CD4-positive, alpha-beta T cell treated with Interleukin-2 at 100 ng/mL for 4 hours (primary cell): ENCODE measurements around the gene CLIP2.
"Not testable (repeated sequence)": the region's sequence is repeated elsewhere in the genome, so short reads cannot be mapped to it uniquely, and the experiment has no call there.

Source experiments
- DNase-seq: peaks from one replicate; pipeline ENCODE4 v3.0.0-alpha.2; 2020; ENCODE audit warnings: low spot score

Gene CLIP2

DNA sequence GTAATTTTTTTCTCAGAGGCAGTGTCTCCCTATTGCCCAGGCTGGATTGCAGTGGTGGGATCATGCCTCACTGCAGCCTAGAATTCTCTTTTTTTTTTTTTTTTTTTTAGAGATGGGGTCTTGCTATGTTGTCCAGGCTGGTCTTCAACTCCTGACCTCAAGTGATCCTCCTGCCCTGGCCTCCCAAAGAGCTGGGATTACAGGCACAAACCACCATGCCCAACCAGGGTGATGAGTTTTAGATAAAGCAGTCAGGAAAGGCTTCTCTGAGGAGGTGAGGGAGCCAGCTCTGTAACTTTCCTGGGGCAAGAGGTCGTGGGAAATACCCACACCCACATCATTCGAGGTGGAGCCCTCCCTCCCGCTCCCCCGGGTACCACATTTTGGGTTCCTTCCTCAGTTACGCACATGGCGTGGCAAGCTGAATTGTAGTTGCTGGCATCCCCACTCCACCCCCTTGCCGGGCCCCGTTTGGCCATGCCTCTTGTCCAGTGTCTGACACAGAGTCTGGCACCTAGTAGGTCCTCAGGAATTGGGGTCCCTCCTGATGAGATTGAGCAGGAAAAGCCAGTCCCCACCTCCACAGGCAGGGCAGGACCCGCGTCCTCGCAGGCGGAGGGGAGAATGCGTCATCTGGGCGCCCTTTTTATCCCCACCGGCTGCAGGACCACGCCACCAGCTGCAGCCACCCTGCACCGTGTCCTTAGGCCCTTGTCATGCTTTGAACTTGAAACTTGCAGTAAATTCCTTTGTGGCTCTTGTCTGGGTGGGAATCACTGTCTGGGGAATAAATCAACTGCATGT lies 43.4 kb downstream of the CLIP2 start:
- no peak for DNase-seq

DNA sequence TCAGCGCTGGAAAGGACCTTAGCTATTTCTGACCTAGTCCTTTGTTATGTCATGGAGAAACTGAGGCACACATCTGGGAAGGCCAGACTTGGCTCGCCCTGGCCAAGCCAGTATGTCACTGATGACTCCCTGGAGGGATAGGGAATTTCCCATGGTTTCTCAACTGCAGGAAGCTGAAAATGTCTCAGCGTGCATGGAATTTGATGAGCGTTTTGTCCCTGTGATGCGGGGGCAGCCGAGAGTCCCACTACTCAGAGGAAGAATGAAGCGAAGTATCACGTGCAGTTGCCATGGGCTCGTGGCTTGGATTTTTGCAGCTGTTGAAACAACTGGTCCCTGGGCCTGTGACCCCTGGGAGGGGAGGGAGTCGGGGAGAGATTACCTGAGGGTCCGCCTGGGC lies 44.8 kb downstream of the CLIP2 start:
- no peak for DNase-seq

DNA sequence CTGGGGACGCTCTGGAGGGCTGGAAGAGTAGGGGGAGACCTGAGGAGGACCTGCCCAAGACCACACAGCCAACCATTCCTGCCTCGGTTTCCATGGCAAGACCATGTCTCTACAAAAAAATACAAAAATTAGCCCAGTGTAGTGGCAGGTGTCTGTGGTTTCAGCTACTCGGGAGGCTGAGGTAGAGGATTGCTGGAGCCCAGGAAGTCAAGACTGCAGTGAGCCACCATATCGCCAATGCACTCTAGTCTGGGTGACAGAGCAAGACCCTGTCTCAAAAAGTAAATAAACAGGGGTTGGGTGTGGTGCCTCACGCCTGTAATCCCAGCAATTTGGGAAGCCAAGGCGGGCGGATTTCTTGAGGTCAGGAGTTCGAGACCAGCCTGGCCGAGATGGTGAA lies 48.7 kb downstream of the CLIP2 start:
- DNase-seq: no peak

DNA sequence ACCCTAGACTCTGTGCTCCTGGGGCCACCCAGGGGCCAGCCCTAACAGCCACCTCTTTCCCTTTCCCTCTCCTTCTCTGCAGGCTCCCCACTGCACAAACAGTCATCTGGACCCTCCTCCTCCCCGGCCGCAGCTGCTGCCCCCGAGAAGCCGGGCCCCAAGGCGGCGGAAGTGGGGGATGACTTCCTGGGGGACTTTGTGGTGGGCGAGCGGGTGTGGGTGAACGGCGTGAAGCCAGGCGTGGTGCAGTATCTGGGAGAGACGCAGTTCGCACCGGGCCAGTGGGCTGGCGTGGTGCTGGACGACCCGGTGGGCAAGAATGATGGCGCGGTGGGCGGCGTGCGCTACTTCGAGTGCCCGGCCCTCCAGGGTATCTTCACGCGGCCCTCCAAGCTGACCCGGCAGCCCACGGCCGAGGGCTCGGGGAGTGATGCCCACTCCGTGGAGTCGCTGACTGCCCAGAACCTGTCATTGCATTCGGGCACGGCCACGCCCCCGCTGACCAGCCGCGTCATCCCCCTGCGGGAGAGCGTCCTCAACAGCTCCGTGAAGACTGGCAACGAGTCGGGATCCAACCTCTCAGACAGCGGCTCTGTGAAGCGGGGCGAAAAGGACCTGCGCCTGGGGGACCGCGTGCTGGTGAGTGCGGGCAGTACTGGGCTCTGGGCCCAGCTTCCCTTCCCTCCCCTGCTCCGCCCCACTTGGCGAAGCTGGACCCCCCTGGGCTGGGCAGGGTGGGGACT lies 49.3 kb downstream of the CLIP2 start:
- no peak for DNase-seq

DNA sequence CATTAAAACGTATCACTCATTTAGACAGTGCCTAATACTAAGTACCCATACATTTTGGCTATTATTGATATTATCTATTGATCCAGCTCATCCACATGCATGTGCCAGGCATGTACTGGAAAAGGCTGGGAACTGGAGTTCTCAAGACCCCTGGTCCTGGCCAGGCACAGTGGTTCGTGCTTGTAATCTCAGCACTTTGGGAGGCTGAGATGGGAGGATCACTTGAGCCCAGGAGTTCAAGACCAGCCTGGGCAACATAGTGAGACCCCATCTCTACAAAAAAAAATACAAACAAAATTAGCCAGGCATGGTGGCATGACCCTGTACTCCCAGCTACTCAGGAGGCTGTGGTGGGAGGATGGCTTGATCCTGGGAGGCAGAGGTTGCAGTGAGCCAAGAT lies 50.4 kb downstream of the CLIP2 start:
- DNase-seq: not testable (repeated sequence)

DNA sequence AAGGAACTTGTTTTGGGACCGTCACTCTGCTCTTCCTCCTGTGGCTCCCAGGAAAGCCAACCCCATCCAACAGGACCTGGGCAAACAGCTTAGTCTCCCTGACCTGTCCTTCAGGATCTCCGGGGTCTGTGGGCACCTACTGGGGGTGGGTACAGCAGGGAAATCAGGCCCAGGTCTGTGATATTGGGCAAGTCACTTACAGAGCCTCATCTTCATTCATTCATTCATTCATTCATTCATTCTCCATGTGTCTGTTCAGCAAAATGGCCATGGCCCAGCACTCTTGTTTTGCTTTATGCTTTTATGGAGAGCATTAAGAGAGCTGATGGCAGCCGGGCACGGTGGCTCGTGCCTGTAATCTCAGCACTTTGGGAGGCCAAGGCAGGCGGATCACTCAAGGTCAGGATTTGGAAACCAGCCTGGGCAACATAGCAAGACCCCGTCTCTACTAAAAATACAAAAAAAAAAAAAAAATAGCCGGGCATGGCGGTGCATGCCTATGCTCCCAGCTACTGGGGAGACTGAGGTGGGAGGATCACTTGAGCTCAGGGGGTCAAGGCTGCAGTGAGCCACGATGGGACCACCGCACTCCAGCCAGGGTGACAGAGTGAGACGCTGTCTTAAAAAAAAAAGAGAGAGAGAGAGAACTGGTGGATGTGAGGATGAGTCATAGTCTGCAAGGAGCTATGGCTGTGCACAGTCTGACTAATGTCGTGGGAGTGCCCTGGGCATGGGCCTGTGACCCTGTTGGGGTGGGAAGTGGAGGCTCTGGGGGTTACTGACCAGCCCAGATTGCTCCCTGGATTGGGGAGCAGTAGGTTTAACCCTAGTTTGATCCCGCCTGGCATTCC lies 54.3 kb downstream of the CLIP2 start:
- DNase-seq: no peak

DNA sequence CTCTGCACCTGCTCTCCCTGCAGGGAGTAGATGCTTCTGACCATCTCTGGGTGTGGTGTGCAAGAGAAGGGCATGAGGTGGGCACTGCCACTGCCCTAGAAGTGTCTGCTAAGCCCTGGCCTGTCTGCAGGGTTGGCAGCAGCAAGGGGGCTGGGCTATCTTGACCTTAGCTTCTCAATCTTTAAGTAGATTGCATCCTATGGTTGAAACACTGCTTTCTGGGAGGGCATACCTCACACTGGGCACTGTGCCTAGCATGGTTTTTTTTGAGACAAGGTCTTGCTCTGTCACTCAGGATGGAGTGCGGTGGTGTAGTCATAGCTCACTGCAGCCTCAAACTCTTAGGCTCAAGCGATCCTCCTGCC lies 54.9 kb downstream of the CLIP2 start:
- DNase-seq: no peak

DNA sequence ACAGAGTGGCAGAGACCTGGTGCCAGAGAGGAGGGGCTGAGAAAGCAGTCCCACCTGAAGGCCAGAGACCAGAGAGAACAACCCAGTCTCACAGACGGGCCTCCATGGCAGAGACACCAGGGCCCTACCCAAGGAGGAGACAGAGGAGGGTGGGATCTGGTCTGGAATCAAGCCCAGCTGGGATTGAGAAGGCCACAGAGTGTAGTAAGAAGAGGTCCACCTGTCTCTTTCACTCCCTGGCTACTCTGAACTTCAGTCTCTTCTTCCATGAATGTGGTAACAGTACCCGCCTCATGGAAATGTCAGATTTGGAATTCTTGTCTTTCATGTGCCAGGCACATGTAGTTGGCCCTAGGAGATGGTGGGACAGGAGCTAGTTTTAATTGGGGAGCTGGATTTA lies 55.6 kb downstream of the CLIP2 start:
- no peak for DNase-seq

DNA sequence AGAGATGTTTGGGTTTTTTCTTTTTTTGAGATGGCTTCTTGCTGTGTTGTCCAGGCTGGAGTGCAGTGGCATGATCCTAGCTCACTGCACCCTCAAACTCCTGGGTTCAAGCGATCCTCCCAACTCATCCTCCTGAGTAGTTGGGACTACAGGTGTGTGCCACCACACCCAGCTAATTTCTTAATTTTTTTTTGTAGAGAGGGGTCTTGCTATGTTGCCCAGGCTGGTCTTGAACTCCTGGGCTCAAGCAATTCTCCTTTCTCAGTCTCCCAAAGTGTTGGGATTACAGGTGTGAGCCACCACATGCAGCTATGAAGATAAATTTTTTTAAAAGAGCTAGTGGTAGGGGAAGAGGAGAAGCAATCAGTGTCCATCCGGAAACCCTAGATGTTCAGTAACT lies 56.8 kb downstream of the CLIP2 start:
- DNase-seq: no peak

DNA sequence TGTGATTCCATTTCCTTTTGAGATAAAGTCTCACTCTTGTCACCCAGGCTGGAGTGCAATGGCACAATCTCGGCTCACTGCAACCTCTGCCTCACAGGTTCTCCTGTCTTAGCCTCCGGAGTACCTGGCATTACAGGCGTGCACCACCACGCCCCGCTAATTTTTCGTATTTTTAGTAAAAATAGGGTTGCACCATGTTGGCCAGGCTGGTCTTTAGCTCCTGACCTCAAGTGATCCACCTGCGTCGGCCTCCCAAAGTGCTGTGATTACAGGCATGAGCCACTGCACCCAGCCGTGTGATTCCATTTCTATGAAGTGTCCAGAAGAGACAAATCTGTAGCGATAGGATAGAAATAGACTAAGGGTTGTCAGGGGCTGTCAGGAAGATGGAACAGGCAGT lies 60.4 kb downstream of the CLIP2 start:
- DNase-seq: no peak

DNA sequence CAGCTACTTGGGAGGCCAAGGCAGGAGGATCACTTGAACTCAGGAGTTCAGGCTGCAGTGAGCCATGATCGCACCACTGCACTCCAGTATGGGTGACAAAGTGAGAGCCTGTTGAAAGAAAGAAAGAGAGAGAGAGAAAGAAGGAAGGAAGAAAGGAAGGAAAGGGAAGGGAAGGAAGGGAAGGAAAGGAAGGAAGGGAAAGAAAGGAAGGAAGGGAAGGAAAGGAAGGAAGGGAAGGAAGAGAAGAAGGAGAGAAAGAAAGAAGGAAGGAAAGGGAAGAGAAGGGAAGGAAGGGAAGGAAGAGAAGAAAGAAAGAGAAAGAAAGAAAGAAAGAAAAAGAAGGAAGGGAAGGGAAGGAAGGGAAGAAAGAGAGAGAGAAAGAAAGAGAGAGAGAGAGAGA lies 61.5 kb downstream of the CLIP2 start:
- DNase-seq: no peak

DNA sequence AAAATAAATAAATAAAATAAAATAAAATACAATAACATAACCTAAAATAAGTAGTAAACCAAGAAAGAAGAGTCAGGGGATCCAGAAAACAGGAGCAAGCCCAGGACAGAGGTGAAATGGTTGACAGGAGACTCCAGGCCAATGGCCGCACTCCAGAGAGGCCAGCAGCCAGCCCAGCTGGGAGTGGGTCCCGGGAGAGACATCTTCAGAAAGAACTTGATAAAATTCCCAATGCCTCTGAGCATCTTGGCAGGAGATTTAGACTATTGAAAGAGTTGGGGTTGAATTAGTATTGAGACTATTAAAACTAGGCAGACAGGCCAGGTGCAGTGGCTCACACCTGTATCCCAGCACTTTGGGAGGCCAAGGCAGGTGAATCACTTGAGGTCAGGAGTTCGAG lies 62.6 kb downstream of the CLIP2 start:
- no peak for DNase-seq

DNA sequence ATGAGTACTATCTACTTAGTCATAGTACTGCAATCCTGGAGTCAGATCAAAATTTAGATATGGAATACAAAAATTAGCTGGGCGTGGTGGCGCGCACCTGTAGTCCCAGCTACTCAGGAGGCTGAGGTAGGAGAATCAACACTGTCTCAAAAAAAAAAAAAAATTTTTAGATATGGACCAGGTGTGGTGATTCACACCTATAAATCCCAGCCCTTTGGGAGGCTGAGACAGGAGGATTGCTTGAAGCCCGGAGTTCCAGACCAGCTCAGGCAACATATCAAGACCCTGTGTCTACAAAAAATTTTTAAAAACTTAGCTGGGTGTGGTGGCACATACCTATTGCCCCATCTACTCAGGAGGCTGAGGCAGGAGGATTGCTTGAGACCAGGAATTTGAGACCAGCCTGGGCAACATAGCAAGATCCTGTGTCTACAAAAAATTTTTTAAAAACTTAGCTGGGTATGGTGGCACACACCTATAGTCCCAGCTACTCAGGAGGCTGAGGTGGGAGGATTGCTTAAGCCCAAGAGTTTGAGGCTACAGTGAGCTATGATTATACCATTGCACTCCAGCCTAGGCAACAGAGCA lies 63.4 kb downstream of the CLIP2 start:
- not testable (repeated sequence) for DNase-seq

DNA sequence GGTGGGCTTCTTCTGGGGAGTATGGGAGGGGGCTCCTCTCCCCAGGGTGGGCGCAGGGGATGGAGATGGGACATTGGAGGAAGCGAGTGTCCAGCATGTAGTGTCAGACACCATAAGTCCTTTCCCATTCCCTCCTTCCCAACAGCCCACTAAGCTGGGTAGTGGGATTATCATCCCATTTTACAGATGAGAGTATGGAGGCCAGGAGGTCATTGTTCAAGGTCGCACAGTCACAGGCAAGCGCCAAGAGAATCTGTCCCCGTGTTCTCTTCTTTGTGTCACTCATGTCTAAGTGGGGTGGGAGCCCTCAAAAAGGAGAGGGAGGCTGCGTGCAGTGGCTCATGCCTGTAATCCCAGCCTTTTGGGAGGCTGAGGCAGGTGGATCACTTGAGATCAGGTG lies 64.8 kb downstream of the CLIP2 start:
- no peak for DNase-seq

DNA sequence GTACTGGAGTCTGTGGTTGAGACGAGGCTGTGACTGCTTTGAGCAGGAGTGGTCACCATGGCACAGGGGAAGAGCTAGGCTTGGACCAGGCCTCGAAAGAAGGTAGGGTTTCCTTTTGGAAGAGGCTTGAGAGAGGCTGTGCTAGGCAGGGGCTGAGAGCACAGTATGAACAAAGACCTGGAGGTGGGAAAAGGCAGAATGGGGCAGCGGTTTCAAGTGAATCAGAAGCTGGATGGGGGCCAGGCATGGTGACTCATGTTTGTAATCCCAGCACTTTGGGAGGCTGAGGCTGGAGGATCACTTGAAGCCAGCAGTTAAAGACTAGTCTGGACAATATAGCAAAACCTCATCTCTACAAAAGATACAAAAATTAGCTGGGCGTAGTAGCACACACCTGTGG lies 65.9 kb downstream of the CLIP2 start:
- DNase-seq: no peak

DNA sequence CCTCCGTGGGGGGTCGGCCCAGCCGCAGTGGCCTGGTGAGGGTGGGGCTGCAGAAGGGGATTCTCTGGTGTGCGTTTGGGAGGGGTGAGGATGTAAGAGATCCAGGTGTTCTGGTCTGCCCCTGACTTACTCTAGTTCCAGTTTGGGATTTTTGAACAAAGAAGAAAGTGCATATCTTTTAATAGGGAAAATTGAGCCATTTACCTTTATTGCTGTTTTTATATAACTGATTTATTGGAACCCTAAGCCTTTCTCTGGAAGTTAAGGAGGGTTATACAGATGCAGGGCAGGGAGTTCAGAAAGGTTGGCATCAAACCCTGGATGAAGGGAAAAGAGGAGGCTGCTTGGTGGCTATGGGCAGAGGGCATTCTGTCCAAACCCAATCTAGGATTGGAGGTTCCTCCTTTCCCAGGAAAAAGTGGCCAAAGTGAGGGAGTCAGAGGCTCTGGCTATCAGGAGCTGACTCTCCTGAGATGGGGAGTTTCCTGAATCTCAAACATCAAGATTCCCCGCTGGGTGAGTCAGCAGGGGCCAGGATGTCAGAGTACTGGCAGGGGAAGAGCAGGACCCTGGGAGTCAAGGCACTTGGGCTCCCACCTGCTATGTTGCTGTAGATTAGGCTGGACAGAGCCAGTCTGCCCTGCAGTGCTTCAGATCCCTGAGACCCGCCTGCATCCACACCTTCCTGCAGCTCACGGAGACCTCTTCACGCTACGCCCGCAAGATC lies 67.5 kb downstream of the CLIP2 start:
- DNase-seq: no peak

DNA sequence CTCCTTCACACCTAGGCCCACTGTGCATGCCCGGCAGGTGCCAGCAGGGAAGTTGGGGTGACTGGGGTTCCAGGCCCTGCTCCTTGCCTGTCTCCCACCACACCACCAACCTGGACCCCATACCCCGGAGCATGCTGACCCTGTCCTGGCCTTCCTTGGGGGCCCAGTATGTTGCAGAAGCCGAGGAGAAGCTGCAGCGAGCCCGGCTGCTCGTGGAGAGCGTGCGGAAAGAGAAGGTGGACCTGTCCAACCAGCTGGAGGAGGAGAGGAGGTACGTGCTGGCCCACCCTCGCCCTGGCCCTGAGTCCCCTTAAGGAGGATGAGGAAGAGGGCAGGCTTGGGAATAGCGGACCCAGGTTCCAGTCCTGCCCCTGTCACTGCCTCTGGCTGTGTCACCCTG lies 70.8 kb downstream of the CLIP2 start:
- no peak for DNase-seq

DNA sequence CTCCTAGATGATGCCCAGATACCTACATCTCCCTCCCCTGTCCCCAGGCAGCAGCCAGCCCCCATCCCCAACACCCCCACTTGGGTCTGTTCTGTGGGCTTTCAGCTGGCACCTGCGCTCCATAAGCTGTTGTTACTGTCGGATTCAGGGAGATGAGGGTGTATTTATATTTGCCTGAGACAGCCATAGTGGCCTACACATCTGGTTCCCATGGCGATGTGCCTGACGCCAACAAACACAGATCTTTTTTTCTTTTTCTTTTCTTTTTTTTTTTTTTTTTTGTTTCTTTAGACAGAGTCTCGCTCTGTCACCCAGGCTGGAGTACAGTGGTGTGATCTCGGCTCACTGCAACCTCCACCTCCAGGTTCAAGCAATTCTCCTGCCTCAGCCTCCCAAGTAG lies 73.1 kb downstream of the CLIP2 start:
- no peak for DNase-seq

DNA sequence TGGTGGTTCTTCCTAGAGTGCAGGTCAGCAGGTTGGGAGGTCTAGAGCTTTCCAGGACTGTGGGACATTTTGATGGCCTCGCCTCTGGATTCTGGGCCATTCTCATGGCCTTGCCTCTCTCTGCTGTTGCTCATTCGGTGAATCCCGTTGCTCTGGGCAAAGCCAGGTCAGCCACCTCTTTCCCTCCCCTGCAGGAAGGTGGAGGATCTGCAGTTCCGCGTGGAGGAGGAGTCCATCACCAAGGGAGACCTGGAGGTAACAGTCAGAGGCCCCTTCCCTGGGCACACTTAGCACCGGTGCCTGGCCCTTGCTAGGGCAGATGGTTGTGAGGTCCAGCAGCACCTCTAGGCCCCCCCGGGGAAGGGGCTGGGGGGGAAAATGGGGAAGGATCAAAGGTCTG lies 74.9 kb downstream of the CLIP2 start:
- DNase-seq: no peak

DNA sequence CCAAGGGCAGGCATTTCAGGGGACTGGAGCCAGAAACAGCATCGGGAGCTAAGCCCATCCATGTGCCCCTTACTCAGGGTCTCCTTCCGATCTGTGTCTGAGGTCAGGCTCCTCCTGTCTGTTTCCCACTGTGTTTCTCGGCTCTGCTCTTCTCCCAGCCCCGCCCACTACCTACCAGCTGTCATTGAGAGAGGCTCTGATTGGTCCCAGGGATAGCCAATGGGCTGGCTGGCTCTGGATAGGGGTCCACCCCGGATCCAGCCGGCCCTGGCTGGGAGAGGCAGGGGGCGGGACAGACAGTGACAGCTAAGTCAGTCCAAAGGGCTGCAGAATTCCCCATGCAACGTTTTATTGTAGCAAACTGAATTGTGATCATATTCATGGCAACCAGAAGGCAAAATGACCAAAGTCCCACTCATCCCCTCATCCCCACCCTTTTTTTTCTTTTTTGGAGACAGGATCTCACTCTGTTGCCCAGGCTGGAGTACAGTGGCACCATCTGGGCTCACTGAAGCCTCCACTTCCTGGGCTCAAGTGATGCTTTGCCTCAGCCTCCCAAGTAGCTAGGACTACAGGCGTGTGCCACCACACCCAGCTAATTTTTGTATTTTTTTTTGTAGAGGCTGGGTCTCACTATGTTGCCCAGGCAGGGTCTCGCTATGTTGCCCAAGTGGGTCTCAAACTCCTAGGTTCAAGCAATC lies 76.3 kb downstream of the CLIP2 start:
- no peak for DNase-seq
